H9 (cell line): ENCODE results near the gene SFMBT2. TPM values are rescaled to one million over a fixed set of nuclear protein-coding genes. Genes with fewer than 3 reads are reported as not detected.

Experiments
- DNase-seq: peaks from one replicate; pipeline ENCODE4 v3.0.0-alpha.2; 2017
- H2AFZ ChIP-seq: one replicate; pipeline ENCODE4 v1.6.1; 2013; ENCODE audit warnings: mild to moderate bottlenecking, low read length, control low read depth, moderate library complexity
- H2AK5ac ChIP-seq: 2 replicates; pipeline ENCODE4 v1.6.1; 2013; ENCODE audit warnings: low read length, control low read depth, mixed read lengths; ENCODE audit not compliant: insufficient read length
- H2BK120ac ChIP-seq: one replicate; pipeline ENCODE4 v1.6.1; 2013; ENCODE audit warnings: low read depth, mild to moderate bottlenecking, low read length, control low read depth, inconsistent platforms; ENCODE audit not compliant: poor library complexity, severe bottlenecking
- H2BK12ac ChIP-seq: 2 replicates; pipeline ENCODE4 v1.6.1; 2013; ENCODE audit warnings: low read length, control low read depth, mixed read lengths, low read depth; ENCODE audit not compliant: insufficient read length
- H2BK15ac ChIP-seq: 2 replicates; pipeline ENCODE4 v1.6.1; 2013; ENCODE audit warnings: low read depth, low read length, control low read depth
- H2BK20ac ChIP-seq: one replicate; pipeline ENCODE4 v1.6.1; 2013; ENCODE audit warnings: low read depth, mild to moderate bottlenecking, low read length, control low read depth, inconsistent platforms; ENCODE audit not compliant: poor library complexity, severe bottlenecking
- H2BK5ac ChIP-seq: 2 replicates; pipeline ENCODE4 v1.6.1; 2013; ENCODE audit warnings: low read length, control low read depth, mixed read lengths; ENCODE audit not compliant: insufficient read length
- H3K14ac ChIP-seq: 2 replicates; pipeline ENCODE4 v1.6.1; 2013; ENCODE audit warnings: low read length, control low read depth; ENCODE audit not compliant: insufficient read depth
- H3K18ac ChIP-seq: 2 replicates; pipeline ENCODE4 v1.6.1; 2013; ENCODE audit warnings: low read depth, mild to moderate bottlenecking, mixed read lengths, low read length, control low read depth; ENCODE audit not compliant: insufficient read length
- H3K23ac ChIP-seq: 2 replicates; pipeline ENCODE4 v1.6.1; 2013; ENCODE audit warnings: low read length, control low read depth, mixed read lengths, low read depth; ENCODE audit not compliant: insufficient read length
- H3K23me2 ChIP-seq: 2 replicates; pipeline ENCODE4 v1.6.1; 2013; ENCODE audit warnings: low read depth, mild to moderate bottlenecking, mixed read lengths, low read length, control low read depth; ENCODE audit not compliant: insufficient read length, poor library complexity, severe bottlenecking
- H3K27ac ChIP-seq: 2 replicates; pipeline ENCODE4 v1.5.1; 2013; ENCODE audit warnings: low read length, control low read depth, mixed read lengths, low read depth; ENCODE audit not compliant: insufficient read length
- H3K27me3 ChIP-seq: 2 replicates; pipeline ENCODE4 v1.6.1; 2013; ENCODE audit warnings: low read length, control low read depth, inconsistent platforms; ENCODE audit not compliant: insufficient read depth
- H3K4ac ChIP-seq: 2 replicates; pipeline ENCODE4 v1.6.1; 2013; ENCODE audit warnings: low read depth, mild to moderate bottlenecking, control low read depth, inconsistent platforms, low read length, moderate library complexity
- H3K4me1 ChIP-seq: 2 replicates; pipeline ENCODE4 v1.6.1; 2013; ENCODE audit warnings: low read length, control low read depth, inconsistent platforms; ENCODE audit not compliant: insufficient read depth
- H3K4me2 ChIP-seq: 2 replicates; pipeline ENCODE4 v1.6.1; 2013; ENCODE audit warnings: low read length, control low read depth, mixed read lengths; ENCODE audit not compliant: insufficient read length, insufficient read depth
- H3K56ac ChIP-seq: 2 replicates; pipeline ENCODE4 v1.6.1; 2013; ENCODE audit warnings: low read depth, mild to moderate bottlenecking, mixed read lengths, low read length, control low read depth; ENCODE audit not compliant: insufficient read length
- H3K79me1 ChIP-seq: 2 replicates; pipeline ENCODE4 v1.6.1; 2013; ENCODE audit warnings: low read depth, mild to moderate bottlenecking, moderate library complexity, low read length, control low read depth, inconsistent platforms; ENCODE audit not compliant: insufficient read depth, poor library complexity, severe bottlenecking
- H3K79me2 ChIP-seq: 2 replicates; pipeline ENCODE4 v1.6.1; 2013; ENCODE audit warnings: low read length, control low read depth, inconsistent platforms; ENCODE audit not compliant: insufficient read depth
- H3K9ac ChIP-seq: 2 replicates; pipeline ENCODE4 v1.6.1; 2013; ENCODE audit warnings: low read length, control low read depth, mixed read lengths; ENCODE audit not compliant: insufficient read length; ENCODE audit errors: extremely low read depth
- H3K9me3 ChIP-seq: one replicate; pipeline ENCODE4 v1.6.1; 2013; ENCODE audit warnings: low read depth, low read length, inconsistent platforms; ENCODE audit not compliant: control insufficient read depth
- H3T11ph ChIP-seq: one replicate; pipeline ENCODE4 v1.6.1; 2013; ENCODE audit warnings: mild to moderate bottlenecking, low read length, control low read depth, inconsistent platforms
- H4K20me1 ChIP-seq: one replicate; pipeline ENCODE4 v1.6.1; 2013; ENCODE audit not compliant: control insufficient read depth, insufficient read length, insufficient read depth
- H4K5ac ChIP-seq: 2 replicates; pipeline ENCODE4 v1.6.1; 2013; ENCODE audit warnings: low read depth, mild to moderate bottlenecking, mixed read lengths, low read length, control low read depth; ENCODE audit not compliant: insufficient read length
- H4K8ac ChIP-seq: replicated peaks from 2 replicates; pipeline ENCODE4 v1.6.1; 2013; ENCODE audit warnings: low read length, control low read depth, mixed read lengths, low read depth; ENCODE audit not compliant: insufficient read length
- H4K91ac ChIP-seq: 2 replicates; pipeline ENCODE4 v1.6.1; 2013; ENCODE audit warnings: low read depth, mild to moderate bottlenecking, moderate library complexity, mixed read lengths, low read length, control low read depth; ENCODE audit not compliant: insufficient read length
- H3K27ac Mint-ChIP-seq, 3 experiments: 2 replicates in 2 of 3; 3 replicates in 1 of 3; pipeline ENCODE4 v1.8.0; 2020 to 2021; ENCODE audit warnings: mixed read lengths in 3 of 3, mild to moderate bottlenecking in 1 of 3, moderate library complexity in 1 of 3
- H3K27me3 Mint-ChIP-seq: 2 replicates; pipeline ENCODE4 v1.8.0; 2021; ENCODE audit warnings: low read depth, mild to moderate bottlenecking, moderate library complexity, mixed read lengths
- H3K36me3 Mint-ChIP-seq, 3 experiments: 2 replicates in 2 of 3; 3 replicates in 1 of 3; pipeline ENCODE4 v1.8.0; 2020 to 2021; ENCODE audit warnings: low read depth in 3 of 3, mixed read lengths in 3 of 3; ENCODE audit not compliant: insufficient read depth in 1 of 3
- H3K4me1 Mint-ChIP-seq, 2 experiments: 2 replicates each; pipeline ENCODE4 v1.8.0; 2020; ENCODE audit warnings: mixed read lengths in 2 of 2
- H3K4me3 Mint-ChIP-seq, 2 experiments: 2 replicates in 1 of 2; 3 replicates in 1 of 2; pipeline ENCODE4 v1.8.0; 2020 to 2021; ENCODE audit warnings: mild to moderate bottlenecking in 2 of 2, mixed read lengths in 2 of 2, moderate library complexity in 1 of 2
- H3K9me3 Mint-ChIP-seq, 2 experiments: 2 replicates in 1 of 2; 3 replicates in 1 of 2; pipeline ENCODE4 v1.8.0; 2020; ENCODE audit warnings: mild to moderate bottlenecking in 2 of 2, mixed read lengths in 2 of 2, moderate library complexity in 1 of 2
- CTCF ChIP-seq: fragments of 200-600 bp; sonication (generic); conservative IDR thresholded peaks from 3 replicates; pipeline ENCODE4 v1.8.0; 2021; ENCODE audit warnings: antibody characterized with exemption, mild to moderate bottlenecking
- WGBS: extraction: QIAGEN DNeasy Blood & Tissue Kit; methylation state at CpG from one replicate; pipeline ENCODE4 v1.1.7; 2013; ENCODE audit warnings: missing lambda C conversion rate, low lambda C conversion rate, mixed read lengths; ENCODE audit not compliant: insufficient read length; ENCODE audit errors: extremely low coverage; 5-methylcytosine and 5-hydroxymethylcytosine counted together
- total RNA-seq: library from RNA; stranded (reverse); gene quantifications from 2 replicates; pipeline ENCODE4 v1.2.1, GENCODE V29; 2021

SFMBT2 gene
- total RNA-seq, 1 experiment from 2014 or later, result 5.3 TPM

GRCh38 chr10:7245505-7245904 lies 165.3 kb downstream of the SFMBT2 start:
- no peak overlapping the region for H4K5ac ChIP-seq
- Mint-ChIP-seq H3K27me3 (no peaks in the 10 kb centered on the region), H3K27ac (no peak overlapping the region), H3K4me1 (no peaks in the 10 kb centered on the region), H3K4me3 (no peak overlapping the region), H3K9me3 (no peaks in the 10 kb centered on the region; a peak in 1 of 5 replicates), H3K36me3 (peaks cover 0 to 17% (median 6%) of the 10 kb centered on the region in 3 experiments; a peak in 6 of 7 replicates)
- no peak overlapping the region for H2BK12ac ChIP-seq
- no peak for TF ChIP-seq CTCF
- H3K4me1 ChIP-seq, result no peaks in the 10 kb centered on the region
- no peak overlapping the region for H4K91ac ChIP-seq
- no peaks in the 10 kb centered on the region for H3K27me3 ChIP-seq
- no peaks in the 10 kb centered on the region for H3K79me2 ChIP-seq
- no peak overlapping the region for H3K4ac ChIP-seq
- DNase-seq, result no peak
- no peak overlapping the region for H3K14ac ChIP-seq
- H2BK120ac ChIP-seq, result no peak overlapping the region
- H3K9ac ChIP-seq, result no peak overlapping the region
- no peak overlapping the region for H4K8ac ChIP-seq
- no CpG with 5 or more reads among the region's 4 CpGs for WGBS
- no peak overlapping the region for H3K27ac ChIP-seq
- H3K18ac ChIP-seq, result no peak overlapping the region
- no peak overlapping the region for H2AK5ac ChIP-seq
- H3K79me1 ChIP-seq, result no peaks in the 10 kb centered on the region
- no peak overlapping the region for H2BK5ac ChIP-seq
- H3K9me3 ChIP-seq, result no peaks in the 10 kb centered on the region
- H3K23me2 ChIP-seq, result no peaks in the 10 kb centered on the region
- no peaks in the 10 kb centered on the region for H4K20me1 ChIP-seq
- H2BK15ac ChIP-seq, result no peak overlapping the region
- H3K56ac ChIP-seq, result no peak overlapping the region
- no peak overlapping the region for H2AFZ ChIP-seq
- H2BK20ac ChIP-seq, result no peak overlapping the region
- no peak overlapping the region for H3T11ph ChIP-seq
- H3K23ac ChIP-seq, result no peak overlapping the region
- H3K4me2 ChIP-seq, result no peak overlapping the region
